ENCODE data around the gene MSANTD4.
"Not testable (repeated sequence)": the region's sequence is repeated elsewhere in the genome, so short reads cannot be mapped to it uniquely, and the experiment has no call there.

Gene MSANTD4

GRCh38 chr11:106021967-106022794, at the start of gene MSANTD4:
Gene MSANTD4 (minus strand): TSS chr11:106022240. CDS start chr11:106010917, 11,323 bp downstream.
- DNase-seq = no peak

GRCh38 chr11:106070606-106071005, 48.6 kb upstream of the MSANTD4 start:
- DNase-seq = no peak

GRCh38 chr11:106063009-106063408, 41.0 kb upstream of the MSANTD4 start:
- no peak for DNase-seq

GRCh38 chr11:106061954-106062949, 40.2 kb upstream of the MSANTD4 start:
- no peak for DNase-seq

- no peak for DNase-seq
These were observed 39.3 kb upstream of the MSANTD4 start for GRCh38 chr11:106061249-106061784.

GRCh38 chr11:106059617-106060016, 37.6 kb upstream of the MSANTD4 start:
- DNase-seq = no peak

GRCh38 chr11:106058377-106058776, 36.3 kb upstream of the MSANTD4 start:
- DNase-seq = not testable (repeated sequence)

- no peak for DNase-seq
These were observed 29.1 kb upstream of the MSANTD4 start for GRCh38 chr11:106051103-106051502.

GRCh38 chr11:106049727-106050476, 27.9 kb upstream of the MSANTD4 start:
- DNase-seq = no peak

- no peak for DNase-seq
These were observed 25.6 kb upstream of the MSANTD4 start for GRCh38 chr11:106047631-106048030.

- DNase-seq = no peak
These were observed 21.5 kb upstream of the MSANTD4 start for GRCh38 chr11:106043540-106043939.

- DNase-seq = no peak
These were observed 10.8 kb upstream of the MSANTD4 start for GRCh38 chr11:106032861-106033260.

GRCh38 chr11:106031936-106032335, 9.9 kb upstream of the MSANTD4 start:
- no peak for DNase-seq

- no peak for DNase-seq
These were observed 9.3 kb upstream of the MSANTD4 start for GRCh38 chr11:106031202-106031810.

GRCh38 chr11:106030609-106031008, 8.6 kb upstream of the MSANTD4 start:
- no peak for DNase-seq

- DNase-seq = no peak
These were observed 795 bp upstream of the MSANTD4 start for GRCh38 chr11:106022795-106023275.

- DNase-seq = no peak
These were observed 666 bp downstream of the MSANTD4 start for GRCh38 chr11:106021181-106021966.

- no peak for DNase-seq
These were observed 4.9 kb downstream of the MSANTD4 start for GRCh38 chr11:106017093-106017492.

GRCh38 chr11:106015066-106015465, 7.0 kb downstream of the MSANTD4 start:
- no peak for DNase-seq

- no peak for DNase-seq
These were observed 7.4 kb downstream of the MSANTD4 start for GRCh38 chr11:106014620-106015019.

- no peak for DNase-seq
These were observed 8.0 kb downstream of the MSANTD4 start for GRCh38 chr11:106014035-106014434.

All from NCI-H1048 (cell line).